Heart left ventricle (tissue), 13 donors: Measurements from ENCODE around the gene KLHL22.

Experiments used
- CTCF ChIP-seq, 12 donors: fragments of 200-600 bp; sonication (generic) in 4 of 12; IDR thresholded peaks; one replicate each; pipeline versions ENCODE4 v1.5.0 to v1.8.0; 2018 to 2022; ENCODE audit warnings: antibody characterized with exemption in 12 of 12, mild to moderate bottlenecking in 5 of 12
- POLR2A ChIP-seq, 2 donors: fragments of 450-650 bp; IDR thresholded peaks; one replicate each; pipeline ENCODE4 v1.6.1; 2017; ENCODE audit warnings: antibody characterized with exemption in 2 of 2, mild to moderate bottlenecking in 2 of 2, moderate library complexity in 2 of 2
- donor health status: ischemic (EF 13 %, LVEDD 7.1; RV severe dilation, severe dysfunction).
- donor health status: DM: no; HTN: yes; CAD: no.
- donor health status: DM: no; HTN: no; CAD: no.
- donor health status: ischemic (EF 25% LVEDD 6.9; RV normal size, moderate dysfunction).
- donor health status: ischemic (EF 25% LVEDD 5.7; RV mildly dilated, moderate dysfunction).
- donor health status: ischemic (EF 35%, LVEDD 5.7; RV mildly dilated, moderate dysfunction).
- donor health status: nonischemic (EF 11% LVEDD 7.7; RV severe dilation, severe dysfunction).
- donor health status: DM: yes; HTN: yes; CAD: no.
- donor health status: PGD.
- donor health status: ischemic (EF 29% LVEDD 5.4; RV normal size, mild dysfunction).
- donor health status: nonischemic (EF 23%, LVEDD 6.1; RV moderate dilation, normal function).

GRCh38 chr22:20397498-20397897 lies 98.1 kb downstream of the KLHL22 start:
- TF ChIP-seq CTCF (IDR thresholded peaks at IDR 0.05) (no peak), POLR2A (IDR thresholded peaks at IDR 0.05) (no peak)
